H9 (cell line): ENCODE data around the gene SLC7A4. TPM values are rescaled to one million over a fixed set of nuclear protein-coding genes. Genes with fewer than 3 reads are reported as not detected.

Experiments used
- DNase-seq: peaks from one replicate; pipeline ENCODE4 v3.0.0-alpha.2; 2017
- H2AFZ ChIP-seq: one replicate; pipeline ENCODE4 v1.6.1; 2013; ENCODE audit warnings: mild to moderate bottlenecking, low read length, control low read depth, moderate library complexity
- H2AK5ac ChIP-seq: 2 replicates; pipeline ENCODE4 v1.6.1; 2013; ENCODE audit warnings: low read length, control low read depth, mixed read lengths; ENCODE audit not compliant: insufficient read length
- H2BK120ac ChIP-seq: one replicate; pipeline ENCODE4 v1.6.1; 2013; ENCODE audit warnings: low read depth, mild to moderate bottlenecking, low read length, control low read depth, inconsistent platforms; ENCODE audit not compliant: poor library complexity, severe bottlenecking
- H2BK12ac ChIP-seq: 2 replicates; pipeline ENCODE4 v1.6.1; 2013; ENCODE audit warnings: low read length, control low read depth, mixed read lengths, low read depth; ENCODE audit not compliant: insufficient read length
- H2BK15ac ChIP-seq: 2 replicates; pipeline ENCODE4 v1.6.1; 2013; ENCODE audit warnings: low read depth, low read length, control low read depth
- H2BK20ac ChIP-seq: one replicate; pipeline ENCODE4 v1.6.1; 2013; ENCODE audit warnings: low read depth, mild to moderate bottlenecking, low read length, control low read depth, inconsistent platforms; ENCODE audit not compliant: poor library complexity, severe bottlenecking
- H2BK5ac ChIP-seq: 2 replicates; pipeline ENCODE4 v1.6.1; 2013; ENCODE audit warnings: low read length, control low read depth, mixed read lengths; ENCODE audit not compliant: insufficient read length
- H3K14ac ChIP-seq: 2 replicates; pipeline ENCODE4 v1.6.1; 2013; ENCODE audit warnings: low read length, control low read depth; ENCODE audit not compliant: insufficient read depth
- H3K18ac ChIP-seq: 2 replicates; pipeline ENCODE4 v1.6.1; 2013; ENCODE audit warnings: low read depth, mild to moderate bottlenecking, mixed read lengths, low read length, control low read depth; ENCODE audit not compliant: insufficient read length
- H3K23ac ChIP-seq: 2 replicates; pipeline ENCODE4 v1.6.1; 2013; ENCODE audit warnings: low read length, control low read depth, mixed read lengths, low read depth; ENCODE audit not compliant: insufficient read length
- H3K23me2 ChIP-seq: 2 replicates; pipeline ENCODE4 v1.6.1; 2013; ENCODE audit warnings: low read depth, mild to moderate bottlenecking, mixed read lengths, low read length, control low read depth; ENCODE audit not compliant: insufficient read length, poor library complexity, severe bottlenecking
- H3K27ac ChIP-seq: 2 replicates; pipeline ENCODE4 v1.5.1; 2013; ENCODE audit warnings: low read length, control low read depth, mixed read lengths, low read depth; ENCODE audit not compliant: insufficient read length
- H3K27me3 ChIP-seq: 2 replicates; pipeline ENCODE4 v1.6.1; 2013; ENCODE audit warnings: low read length, control low read depth, inconsistent platforms; ENCODE audit not compliant: insufficient read depth
- H3K4ac ChIP-seq: 2 replicates; pipeline ENCODE4 v1.6.1; 2013; ENCODE audit warnings: low read depth, mild to moderate bottlenecking, control low read depth, inconsistent platforms, low read length, moderate library complexity
- H3K4me1 ChIP-seq: 2 replicates; pipeline ENCODE4 v1.6.1; 2013; ENCODE audit warnings: low read length, control low read depth, inconsistent platforms; ENCODE audit not compliant: insufficient read depth
- H3K4me2 ChIP-seq: 2 replicates; pipeline ENCODE4 v1.6.1; 2013; ENCODE audit warnings: low read length, control low read depth, mixed read lengths; ENCODE audit not compliant: insufficient read length, insufficient read depth
- H3K56ac ChIP-seq: 2 replicates; pipeline ENCODE4 v1.6.1; 2013; ENCODE audit warnings: low read depth, mild to moderate bottlenecking, mixed read lengths, low read length, control low read depth; ENCODE audit not compliant: insufficient read length
- H3K79me1 ChIP-seq: 2 replicates; pipeline ENCODE4 v1.6.1; 2013; ENCODE audit warnings: low read depth, mild to moderate bottlenecking, moderate library complexity, low read length, control low read depth, inconsistent platforms; ENCODE audit not compliant: insufficient read depth, poor library complexity, severe bottlenecking
- H3K79me2 ChIP-seq: 2 replicates; pipeline ENCODE4 v1.6.1; 2013; ENCODE audit warnings: low read length, control low read depth, inconsistent platforms; ENCODE audit not compliant: insufficient read depth
- H3K9ac ChIP-seq: 2 replicates; pipeline ENCODE4 v1.6.1; 2013; ENCODE audit warnings: low read length, control low read depth, mixed read lengths; ENCODE audit not compliant: insufficient read length; ENCODE audit errors: extremely low read depth
- H3K9me3 ChIP-seq: one replicate; pipeline ENCODE4 v1.6.1; 2013; ENCODE audit warnings: low read depth, low read length, inconsistent platforms; ENCODE audit not compliant: control insufficient read depth
- H3T11ph ChIP-seq: one replicate; pipeline ENCODE4 v1.6.1; 2013; ENCODE audit warnings: mild to moderate bottlenecking, low read length, control low read depth, inconsistent platforms
- H4K20me1 ChIP-seq: one replicate; pipeline ENCODE4 v1.6.1; 2013; ENCODE audit not compliant: control insufficient read depth, insufficient read length, insufficient read depth
- H4K5ac ChIP-seq: 2 replicates; pipeline ENCODE4 v1.6.1; 2013; ENCODE audit warnings: low read depth, mild to moderate bottlenecking, mixed read lengths, low read length, control low read depth; ENCODE audit not compliant: insufficient read length
- H4K8ac ChIP-seq: replicated peaks from 2 replicates; pipeline ENCODE4 v1.6.1; 2013; ENCODE audit warnings: low read length, control low read depth, mixed read lengths, low read depth; ENCODE audit not compliant: insufficient read length
- H4K91ac ChIP-seq: 2 replicates; pipeline ENCODE4 v1.6.1; 2013; ENCODE audit warnings: low read depth, mild to moderate bottlenecking, moderate library complexity, mixed read lengths, low read length, control low read depth; ENCODE audit not compliant: insufficient read length
- H3K27ac Mint-ChIP-seq, 3 experiments: 2 replicates in 2 of 3; 3 replicates in 1 of 3; pipeline ENCODE4 v1.8.0; 2020 to 2021; ENCODE audit warnings: mixed read lengths in 3 of 3, mild to moderate bottlenecking in 1 of 3, moderate library complexity in 1 of 3
- H3K27me3 Mint-ChIP-seq: 2 replicates; pipeline ENCODE4 v1.8.0; 2021; ENCODE audit warnings: low read depth, mild to moderate bottlenecking, moderate library complexity, mixed read lengths
- H3K36me3 Mint-ChIP-seq, 3 experiments: 2 replicates in 2 of 3; 3 replicates in 1 of 3; pipeline ENCODE4 v1.8.0; 2020 to 2021; ENCODE audit warnings: low read depth in 3 of 3, mixed read lengths in 3 of 3; ENCODE audit not compliant: insufficient read depth in 1 of 3
- H3K4me1 Mint-ChIP-seq, 2 experiments: 2 replicates each; pipeline ENCODE4 v1.8.0; 2020; ENCODE audit warnings: mixed read lengths in 2 of 2
- H3K4me3 Mint-ChIP-seq, 2 experiments: 2 replicates in 1 of 2; 3 replicates in 1 of 2; pipeline ENCODE4 v1.8.0; 2020 to 2021; ENCODE audit warnings: mild to moderate bottlenecking in 2 of 2, mixed read lengths in 2 of 2, moderate library complexity in 1 of 2
- H3K9me3 Mint-ChIP-seq, 2 experiments: 2 replicates in 1 of 2; 3 replicates in 1 of 2; pipeline ENCODE4 v1.8.0; 2020; ENCODE audit warnings: mild to moderate bottlenecking in 2 of 2, mixed read lengths in 2 of 2, moderate library complexity in 1 of 2
- WGBS: extraction: QIAGEN DNeasy Blood & Tissue Kit; methylation state at CpG from one replicate; pipeline ENCODE4 v1.1.7; 2013; ENCODE audit warnings: missing lambda C conversion rate, low lambda C conversion rate, mixed read lengths; ENCODE audit not compliant: insufficient read length; ENCODE audit errors: extremely low coverage; 5-methylcytosine and 5-hydroxymethylcytosine counted together
- total RNA-seq: library from RNA; stranded (reverse); gene quantifications from 2 replicates; pipeline ENCODE4 v1.2.1, GENCODE V29; 2021
- TF ChIP-seq, protein P1 (sequence below): fragments of 200-600 bp; sonication (generic); conservative IDR thresholded peaks from 3 replicates; pipeline ENCODE4 v1.8.0; 2021; ENCODE audit warnings: antibody characterized with exemption, mild to moderate bottlenecking

Gene SLC7A4
- total RNA-seq, 1 experiment from 2014 or later = 0.09 TPM

DNA sequence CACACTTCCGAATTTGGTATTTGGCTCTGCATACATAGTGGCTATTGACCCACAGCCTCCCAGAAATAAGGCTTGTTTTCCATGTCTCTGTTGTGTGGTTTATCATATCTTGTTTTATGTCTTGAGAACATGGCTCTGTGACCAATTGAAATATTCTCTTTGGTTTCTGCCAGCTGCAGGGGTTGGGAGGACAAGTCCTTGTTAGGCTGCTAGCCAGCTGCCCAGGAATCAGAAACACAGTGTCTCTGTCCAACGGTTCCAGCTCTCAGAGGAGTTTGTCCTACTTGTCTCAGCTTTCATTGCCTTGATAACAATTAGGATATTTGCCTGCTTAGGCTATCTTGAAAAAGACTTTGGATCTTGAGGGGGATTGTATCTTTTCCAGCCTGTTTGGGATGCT lies 6.0 kb upstream of the SLC7A4 start:
- DNase-seq = no peak
- Histone ChIP-seq H3K4me1 (no peaks in the 10 kb centered on the region), H3K23me2 (no peaks in the 10 kb centered on the region), H3K56ac (no peak overlapping the region), H3K23ac (no peak overlapping the region), H2AK5ac (no peak overlapping the region), H3K9ac (no peak overlapping the region), H3K27ac (no peak overlapping the region), H3K9me3 (no peaks in the 10 kb centered on the region), H2BK120ac (no peak overlapping the region), H2AFZ (no peak overlapping the region), H2BK12ac (no peak overlapping the region), H3K4me2 (no peak overlapping the region), H3K27me3 (no peaks in the 10 kb centered on the region; the same call in 1 of the 2 replicates), H2BK15ac (no peak overlapping the region), H3K18ac (no peak overlapping the region), H3K79me2 (no peaks in the 10 kb centered on the region), H3T11ph (no peak overlapping the region), H4K8ac (no peak overlapping the region), H4K5ac (no peak overlapping the region), H2BK5ac (no peak overlapping the region), H3K79me1 (no peaks in the 10 kb centered on the region), H3K14ac (no peak overlapping the region), H2BK20ac (no peak overlapping the region), H4K91ac (no peak overlapping the region), H3K4ac (no peak overlapping the region), H4K20me1 (no peaks in the 10 kb centered on the region)
- no peaks in the 10 kb centered on the region for H3K9me3 Mint-ChIP-seq
- no peaks in the 10 kb centered on the region for H3K4me1 Mint-ChIP-seq
- H3K27me3 Mint-ChIP-seq = peaks cover 20% of the 10 kb centered on the region
- no CpG with 5 or more reads among the region's 2 CpGs for WGBS
- TF ChIP-seq, protein P1, sequence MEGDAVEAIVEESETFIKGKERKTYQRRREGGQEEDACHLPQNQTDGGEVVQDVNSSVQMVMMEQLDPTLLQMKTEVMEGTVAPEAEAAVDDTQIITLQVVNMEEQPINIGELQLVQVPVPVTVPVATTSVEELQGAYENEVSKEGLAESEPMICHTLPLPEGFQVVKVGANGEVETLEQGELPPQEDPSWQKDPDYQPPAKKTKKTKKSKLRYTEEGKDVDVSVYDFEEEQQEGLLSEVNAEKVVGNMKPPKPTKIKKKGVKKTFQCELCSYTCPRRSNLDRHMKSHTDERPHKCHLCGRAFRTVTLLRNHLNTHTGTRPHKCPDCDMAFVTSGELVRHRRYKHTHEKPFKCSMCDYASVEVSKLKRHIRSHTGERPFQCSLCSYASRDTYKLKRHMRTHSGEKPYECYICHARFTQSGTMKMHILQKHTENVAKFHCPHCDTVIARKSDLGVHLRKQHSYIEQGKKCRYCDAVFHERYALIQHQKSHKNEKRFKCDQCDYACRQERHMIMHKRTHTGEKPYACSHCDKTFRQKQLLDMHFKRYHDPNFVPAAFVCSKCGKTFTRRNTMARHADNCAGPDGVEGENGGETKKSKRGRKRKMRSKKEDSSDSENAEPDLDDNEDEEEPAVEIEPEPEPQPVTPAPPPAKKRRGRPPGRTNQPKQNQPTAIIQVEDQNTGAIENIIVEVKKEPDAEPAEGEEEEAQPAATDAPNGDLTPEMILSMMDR = no peak
- H3K36me3 Mint-ChIP-seq = no peaks in the 10 kb centered on the region
- no peak overlapping the region for H3K27ac Mint-ChIP-seq
- no peak overlapping the region for H3K4me3 Mint-ChIP-seq
